Karpas-422 (cell line): ENCODE data around the gene CD151. TPM values are rescaled to one million over a fixed set of nuclear protein-coding genes. Genes with fewer than 3 reads are reported as not detected.
A peak's percentile ranks its signal among the peaks of the same experiment; 100 is the strongest.

Experiments
- DNase-seq: peaks from one replicate; pipeline ENCODE4 v3.0.0-alpha.2; 2015
- H2AFZ ChIP-seq: fragments of 200-600 bp; sonication (generic); 2 replicates; pipeline ENCODE4 v1.6.1; 2014; ENCODE audit warnings: antibody characterized with exemption, low read length, mixed read lengths
- H3K27ac ChIP-seq: fragments of 200-600 bp; sonication (generic); 2 replicates; pipeline ENCODE4 v1.5.1; 2014; ENCODE audit warnings: mild to moderate bottlenecking, low read length, moderate library complexity
- H3K27me3 ChIP-seq: fragments of 200-600 bp; sonication (generic); 2 replicates; pipeline ENCODE4 v1.6.1; 2014; ENCODE audit warnings: low read length, mixed read lengths
- H3K36me3 ChIP-seq: fragments of 200-600 bp; sonication (generic); 2 replicates; pipeline ENCODE4 v1.6.1; 2014; ENCODE audit warnings: low read length, mixed read lengths; ENCODE audit not compliant: insufficient read depth
- H3K4me1 ChIP-seq: fragments of 200-600 bp; sonication (generic); 2 replicates; pipeline ENCODE4 v1.6.1; 2014; ENCODE audit warnings: mild to moderate bottlenecking, low read length, mixed read lengths
- H3K4me2 ChIP-seq: fragments of 200-600 bp; sonication (generic); 2 replicates; pipeline ENCODE4 v1.6.1; 2014; ENCODE audit warnings: low read length, low read depth, mild to moderate bottlenecking; ENCODE audit not compliant: poor library complexity, severe bottlenecking
- H3K4me3 ChIP-seq: fragments of 200-600 bp; sonication (generic); 2 replicates; pipeline ENCODE4 v1.5.1; 2014; ENCODE audit warnings: mild to moderate bottlenecking, antibody characterized with exemption, low read length, mixed read lengths
- H3K79me2 ChIP-seq: fragments of 200-600 bp; sonication (generic); 2 replicates; pipeline ENCODE4 v1.6.1; 2014; ENCODE audit warnings: mild to moderate bottlenecking, low read length, mixed read lengths
- H3K9ac ChIP-seq: fragments of 200-600 bp; sonication (generic); 2 replicates; pipeline ENCODE4 v1.6.0; 2014; ENCODE audit warnings: low read length
- H3K9me2 ChIP-seq: fragments of 200-600 bp; sonication (generic), shearing (Covaris generic); replicated peaks from 2 replicates; pipeline ENCODE4 v1.6.0; 2014; ENCODE audit warnings: mild to moderate bottlenecking, low read length, moderate library complexity; ENCODE audit not compliant: insufficient read depth
- H3K9me3 ChIP-seq: fragments of 300-700, 200-600 bp; sonication (generic); 2 replicates; pipeline ENCODE4 v1.6.1; 2014; ENCODE audit warnings: low read length, mixed read lengths
- H4K20me1 ChIP-seq: fragments of 200-600 bp; sonication (generic); 2 replicates; pipeline ENCODE4 v1.6.1; 2014; ENCODE audit warnings: mild to moderate bottlenecking, antibody characterized with exemption, low read length, low read depth; ENCODE audit not compliant: insufficient read depth
- total RNA-seq: library from RNA; depleted of rRNA; stranded (reverse); fragments of >200 nt; shearing (Covaris generic); gene quantifications from 2 replicates; pipeline ENCODE4 v1.2.3, GENCODE V29; 2014; ENCODE audit warnings: low replicate concordance

Gene CD151
- total RNA-seq, 1 experiment from 2014 or later, result 10.5 TPM

DNA sequence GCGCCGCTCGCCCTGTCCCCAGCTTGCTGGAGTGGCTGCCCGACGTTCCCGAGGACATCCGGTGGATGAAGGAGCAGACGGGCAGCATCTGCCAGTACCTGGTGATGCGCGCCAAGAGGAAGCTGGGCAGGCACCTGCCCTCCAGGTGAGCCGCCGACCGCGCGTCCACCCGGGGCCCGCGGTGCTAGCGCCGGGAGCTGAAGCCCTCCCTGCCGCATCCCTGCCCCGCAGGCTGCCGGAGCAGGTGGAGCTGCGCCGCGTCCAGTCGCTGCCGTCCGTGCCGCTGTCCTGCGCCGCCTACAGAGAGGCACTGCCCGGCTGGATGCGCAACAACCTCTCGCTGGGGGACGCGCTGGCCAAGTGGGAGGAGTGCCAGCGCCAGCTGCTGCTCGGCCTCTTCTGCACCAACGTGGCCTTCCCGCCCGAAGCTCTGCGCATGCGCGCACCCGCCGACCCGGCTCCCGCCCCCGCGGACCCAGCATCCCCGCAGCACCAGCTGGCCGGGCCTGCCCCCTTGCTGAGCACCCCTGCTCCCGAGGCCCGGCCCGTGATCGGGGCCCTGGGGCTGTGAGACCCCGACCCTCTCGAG is 8.4 kb upstream of the CD151 start:
- H3K9me3 ChIP-seq, result no peaks in the 10 kb centered on the region
- H3K4me3 ChIP-seq, result no peak overlapping the region
- no peak overlapping the region for H3K27ac ChIP-seq
- no peak overlapping the region for H3K4me2 ChIP-seq
- DNase-seq, result no peak
- H3K4me1 ChIP-seq, result peaks cover 40% of the 10 kb centered on the region
- H3K27me3 ChIP-seq, result no peaks in the 10 kb centered on the region
- H3K9me2 ChIP-seq, result no peaks in the 10 kb centered on the region
- H3K9ac ChIP-seq, result no peak overlapping the region
- H2AFZ ChIP-seq, result no peak overlapping the region
- H3K36me3 ChIP-seq, result no peaks in the 10 kb centered on the region
- peaks cover 15% of the 10 kb centered on the region for H3K79me2 ChIP-seq
- H4K20me1 ChIP-seq, result peaks cover 42% of the 10 kb centered on the region

DNA sequence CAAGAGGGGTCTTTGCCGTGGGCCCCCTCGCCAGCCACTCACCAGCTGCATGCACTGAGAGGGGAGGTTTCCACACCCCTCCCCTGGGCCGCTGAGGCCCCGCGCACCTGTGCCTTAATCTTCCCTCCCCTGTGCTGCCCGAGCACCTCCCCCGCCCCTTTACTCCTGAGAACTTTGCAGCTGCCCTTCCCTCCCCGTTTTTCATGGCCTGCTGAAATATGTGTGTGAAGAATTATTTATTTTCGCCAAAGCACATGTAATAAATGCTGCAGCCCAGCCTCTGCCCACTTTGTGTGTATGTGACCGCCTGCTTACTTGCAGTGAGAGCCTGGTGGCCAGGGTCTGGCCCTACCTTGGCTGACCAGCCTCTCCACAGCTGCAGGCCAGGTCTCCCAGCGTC is 7.8 kb upstream of the CD151 start:
- Histone ChIP-seq H3K9me2 (no peaks in the 10 kb centered on the region), H3K4me1 (peaks cover 46% of the 10 kb centered on the region)

DNA sequence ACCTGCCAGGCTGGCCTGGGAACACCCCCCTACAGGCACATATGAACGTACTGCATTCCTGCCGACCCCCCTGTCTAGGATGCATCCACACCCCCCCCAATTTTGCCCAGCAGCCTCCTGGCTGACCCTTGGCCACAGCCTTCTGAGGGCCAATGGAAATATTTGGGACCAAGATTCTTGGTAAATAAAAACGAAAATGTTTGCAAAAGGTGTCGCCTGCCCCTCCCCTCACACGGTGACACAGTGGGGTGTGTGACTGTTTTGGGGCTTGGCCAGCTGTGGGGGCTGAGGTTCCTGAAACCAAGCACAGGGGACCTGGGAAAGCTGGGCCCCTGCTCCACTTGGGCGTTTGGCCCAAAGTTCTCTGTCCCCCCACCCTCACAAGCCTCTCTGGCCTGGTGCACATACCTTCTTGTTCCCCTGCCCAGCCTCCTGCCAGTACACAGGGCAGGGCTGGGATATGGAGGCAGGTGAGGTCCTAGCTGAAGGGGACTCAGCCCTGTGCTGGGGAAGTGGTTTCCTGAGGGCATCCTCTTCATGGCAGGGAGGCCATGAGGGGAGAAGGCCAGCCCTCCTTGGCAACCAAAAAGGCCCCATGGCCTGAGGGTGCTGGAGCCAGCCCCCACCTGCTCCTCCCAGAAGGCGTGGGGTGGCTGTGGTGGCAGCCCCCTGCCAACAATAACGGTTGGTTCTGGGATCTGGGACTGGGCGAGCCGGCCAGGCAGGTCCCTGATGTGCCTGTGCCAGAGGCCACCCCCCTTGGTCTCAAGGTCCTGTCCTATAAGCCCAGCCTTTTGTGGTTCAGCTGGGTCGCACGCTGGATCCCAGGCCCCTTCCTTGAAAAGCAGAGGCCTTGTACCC is 7.2 kb upstream of the CD151 start:
- H4K20me1 ChIP-seq, result peaks cover 39% of the 10 kb centered on the region
- H3K4me2 ChIP-seq, result no peak overlapping the region
- no peaks in the 10 kb centered on the region for H3K36me3 ChIP-seq
- peaks cover 9% of the 10 kb centered on the region for H3K79me2 ChIP-seq
- no peak overlapping the region for H2AFZ ChIP-seq
- no peak overlapping the region for H3K27ac ChIP-seq
- no peaks in the 10 kb centered on the region for H3K9me2 ChIP-seq
- DNase-seq, result no peak
- H3K4me3 ChIP-seq, result no peak overlapping the region
- H3K9me3 ChIP-seq, result no peaks in the 10 kb centered on the region
- H3K9ac ChIP-seq, result no peak overlapping the region
- H3K4me1 ChIP-seq, result peaks cover 46% of the 10 kb centered on the region
- no peaks in the 10 kb centered on the region for H3K27me3 ChIP-seq

More for the DNA sequence above, 7.8 kb upstream of the CD151 start:
- DNase-seq, result no peak
- Histone ChIP-seq H3K9ac (no peak overlapping the region), H2AFZ (no peak overlapping the region), H3K9me3 (no peaks in the 10 kb centered on the region), H3K79me2 (peaks cover 15% of the 10 kb centered on the region), H3K27ac (no peak overlapping the region), H3K4me3 (no peak overlapping the region), H3K27me3 (no peaks in the 10 kb centered on the region), H4K20me1 (peaks cover 44% of the 10 kb centered on the region), H3K36me3 (no peaks in the 10 kb centered on the region), H3K4me2 (no peak overlapping the region)

DNA sequence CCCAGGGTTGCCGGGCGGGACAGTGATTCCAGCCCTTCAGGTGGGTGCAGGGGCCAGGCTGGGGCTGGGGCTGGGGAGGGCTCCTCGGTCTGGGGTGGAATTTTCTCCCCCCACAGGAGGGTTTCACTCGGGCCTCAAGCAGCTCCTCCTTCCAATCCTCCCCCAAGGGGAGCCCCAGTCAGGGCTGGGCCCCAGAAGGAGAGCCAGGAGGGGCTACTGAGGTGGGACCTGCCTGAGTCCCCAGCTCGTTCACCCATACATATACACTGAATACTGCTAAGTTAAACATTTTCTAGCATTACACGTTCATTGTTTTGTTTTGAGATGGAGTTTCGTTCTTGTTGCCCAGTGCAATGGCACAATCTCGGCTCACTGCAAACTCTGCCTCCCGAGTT is 6.5 kb upstream of the CD151 start:
- Histone ChIP-seq H3K36me3 (no peaks in the 10 kb centered on the region), H3K9me2 (no peaks in the 10 kb centered on the region), H3K4me1 (peaks cover 42% of the 10 kb centered on the region), H4K20me1 (peaks cover 32% of the 10 kb centered on the region), H3K4me3 (no peak overlapping the region; the same call in 1 of the 2 replicates), H3K27ac (no peak overlapping the region), H3K9me3 (no peaks in the 10 kb centered on the region), H3K9ac (no peak overlapping the region), H2AFZ (no peak overlapping the region), H3K4me2 (peak overlapping the region; percentile 78), H3K27me3 (no peaks in the 10 kb centered on the region), H3K79me2 (peaks cover 3% of the 10 kb centered on the region; the same call in 1 of the 2 replicates)
- no peak for DNase-seq

DNA sequence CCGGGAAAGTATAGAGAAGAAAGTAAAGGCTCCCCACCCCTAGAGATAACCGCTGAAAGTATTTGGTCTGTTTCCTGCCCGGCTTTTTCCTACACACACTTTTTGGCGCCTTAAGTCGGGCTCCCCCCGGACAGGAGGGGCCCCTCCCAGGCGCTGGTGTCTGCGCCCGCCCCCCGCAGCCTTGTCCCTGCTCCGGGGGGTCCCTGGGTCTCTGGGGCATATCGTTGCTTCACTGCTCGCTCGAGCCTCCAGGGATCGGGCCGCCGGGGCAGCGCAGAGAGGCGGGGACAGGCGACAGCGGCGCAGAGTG is 6.0 kb upstream of the CD151 start:
- H3K4me3 ChIP-seq, result peak overlapping the region; percentile 70
- peak overlapping the region; percentile 78 for H3K4me2 ChIP-seq
- H3K36me3 ChIP-seq, result no peaks in the 10 kb centered on the region
- peak overlapping the region; percentile 42; the same call in 1 of the 2 replicates for H2AFZ ChIP-seq
- H3K27ac ChIP-seq, result no peak overlapping the region
- no peaks in the 10 kb centered on the region for H3K79me2 ChIP-seq
- H3K9me2 ChIP-seq, result no peaks in the 10 kb centered on the region
- H3K4me1 ChIP-seq, result peaks cover 42% of the 10 kb centered on the region
- H3K9me3 ChIP-seq, result no peaks in the 10 kb centered on the region
- no peaks in the 10 kb centered on the region for H3K27me3 ChIP-seq
- H3K9ac ChIP-seq, result peak overlapping the region; percentile 64
- DNase-seq, result no peak
- peaks cover 33% of the 10 kb centered on the region for H4K20me1 ChIP-seq

DNA sequence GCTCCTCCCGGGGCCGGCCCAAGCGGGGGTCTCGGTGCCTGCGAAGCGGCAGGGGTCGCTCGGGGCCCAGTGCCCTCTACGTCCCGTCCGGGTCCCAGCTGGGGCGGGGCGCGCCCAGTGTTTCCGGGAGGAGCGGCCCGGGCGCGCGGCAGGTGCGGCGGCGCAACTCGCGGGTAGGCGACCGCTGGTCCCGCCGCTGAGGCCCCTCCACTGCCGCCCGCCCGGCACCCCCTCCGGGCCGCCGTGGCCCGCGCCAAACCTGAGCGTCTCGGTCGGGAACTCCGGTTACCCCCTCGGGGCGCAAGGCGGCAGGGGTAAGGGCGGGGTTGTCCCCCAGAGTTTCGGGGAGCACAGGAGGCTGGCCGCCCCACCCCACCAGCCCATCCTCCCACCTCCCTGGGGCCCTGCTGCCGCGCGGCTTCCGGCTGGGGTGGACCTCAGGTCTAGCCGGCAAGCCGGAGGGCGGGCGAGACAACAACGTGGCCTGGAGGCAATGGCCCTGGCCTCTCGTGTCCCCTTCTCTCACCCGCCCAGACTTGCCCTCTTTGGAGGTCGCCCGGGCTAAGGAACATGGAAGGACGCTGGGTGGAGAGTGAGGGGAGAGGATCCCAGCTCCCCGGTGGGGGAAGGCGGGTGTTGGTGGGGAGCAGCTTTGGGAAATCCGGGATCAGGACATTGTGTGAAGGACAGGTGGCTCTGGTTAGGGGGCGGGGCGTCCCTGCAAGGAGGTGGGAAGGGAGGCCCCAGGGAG is 5.4 kb upstream of the CD151 start:
- H4K20me1 ChIP-seq, result peaks cover 33% of the 10 kb centered on the region
- peak overlapping the region; percentile 70 for H3K4me3 ChIP-seq

DNA sequence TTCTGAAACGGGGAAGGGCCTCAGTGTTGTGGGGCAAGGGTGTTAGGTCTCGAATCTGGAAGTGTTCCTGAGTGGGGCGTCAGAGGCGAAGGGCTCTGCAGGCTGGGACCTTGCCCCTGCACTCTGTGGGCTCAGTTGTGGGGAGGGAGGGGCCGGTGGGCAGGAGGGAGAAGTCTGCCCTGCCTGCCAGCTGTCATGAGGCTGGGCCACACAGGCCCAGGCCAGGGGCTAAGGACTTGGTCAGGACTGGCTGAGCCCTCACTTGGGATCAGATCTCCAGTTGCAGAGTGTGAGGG is 4.9 kb upstream of the CD151 start, which contains the start of gene CRACR2B:
CRACR2B (plus strand) TSS at position 23 of the 296 bp plus-strand sequence. CDS start 689 bp downstream, outside the sequence.
- no peaks in the 10 kb centered on the region for H3K79me2 ChIP-seq
- no peaks in the 10 kb centered on the region for H3K27me3 ChIP-seq
- H3K36me3 ChIP-seq, result no peaks in the 10 kb centered on the region
- H2AFZ ChIP-seq, result peak within 1 kb of the TSS; percentile 42; the same call in 1 of the 2 replicates
- peaks cover 48% of the 10 kb centered on the region for H3K4me1 ChIP-seq
- peak within 1 kb of the TSS; percentile 70 for H3K4me3 ChIP-seq
- DNase-seq, result no peak
- H3K9me3 ChIP-seq, result no peaks in the 10 kb centered on the region
- H3K27ac ChIP-seq, result no peak within 1 kb of the TSS
- H4K20me1 ChIP-seq, result peaks cover 33% of the 10 kb centered on the region
- H3K9me2 ChIP-seq, result no peaks in the 10 kb centered on the region
- H3K9ac ChIP-seq, result peak within 1 kb of the TSS; percentile 64
- peak within 1 kb of the TSS; percentile 78 for H3K4me2 ChIP-seq

More for the DNA sequence above, 5.4 kb upstream of the CD151 start:
- H3K36me3 ChIP-seq, result no peaks in the 10 kb centered on the region
- H3K9me3 ChIP-seq, result no peaks in the 10 kb centered on the region
- no peak overlapping the region for H3K27ac ChIP-seq
- peak overlapping the region; percentile 42; the same call in 1 of the 2 replicates for H2AFZ ChIP-seq
- H3K4me1 ChIP-seq, result peaks cover 45% of the 10 kb centered on the region
- H3K27me3 ChIP-seq, result no peaks in the 10 kb centered on the region
- peak overlapping the region; percentile 78 for H3K4me2 ChIP-seq
- peak overlapping the region; percentile 64 for H3K9ac ChIP-seq
- peak; percentile 64 for DNase-seq
- no peaks in the 10 kb centered on the region for H3K79me2 ChIP-seq
- H3K9me2 ChIP-seq, result no peaks in the 10 kb centered on the region
